Posterior cingulate gyrus (tissue), 11 donors: ENCODE data around the gene LDLRAD3.
"Not testable (repeated sequence)": the region's sequence is repeated elsewhere in the genome, so short reads cannot be mapped to it uniquely, and the experiment has no call there.

Experiments used
- DNase-seq, 10 donors: peaks; one replicate each; pipeline versions ENCODE4 v3.0.0 to v3.0.0-alpha.2; 2020 to 2021; ENCODE audit warnings: mixed read lengths in 3 of 10
- intact Hi-C: fragments of 100-400 bp; cut with DNase I; formaldehyde crosslinking; loops from one replicate; pipeline ENCODE4 v1.15.1; 2023

Gene LDLRAD3

DNA sequence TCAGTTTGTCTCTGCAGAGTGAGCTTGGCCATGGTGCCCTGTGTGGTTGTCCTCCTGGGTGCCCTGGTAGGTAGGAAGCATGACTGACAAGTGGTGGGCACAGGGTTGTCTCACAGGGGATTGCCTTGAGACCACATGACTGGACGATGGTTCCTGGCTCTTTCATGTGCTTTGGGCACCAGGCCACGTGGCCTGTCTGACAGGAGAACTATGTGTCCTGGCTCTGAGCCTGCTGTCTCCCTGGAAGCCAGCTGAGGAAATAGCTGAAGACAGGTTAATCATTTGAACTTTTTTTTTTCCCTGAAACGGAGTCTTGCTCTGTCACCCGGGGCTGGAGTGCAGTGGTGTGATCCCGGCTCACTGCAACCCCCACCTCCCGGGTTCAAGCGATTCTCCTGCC is 93.2 kb downstream of the LDLRAD3 start:
- intact Hi-C loops: no loop called here
- no peak for DNase-seq

DNA sequence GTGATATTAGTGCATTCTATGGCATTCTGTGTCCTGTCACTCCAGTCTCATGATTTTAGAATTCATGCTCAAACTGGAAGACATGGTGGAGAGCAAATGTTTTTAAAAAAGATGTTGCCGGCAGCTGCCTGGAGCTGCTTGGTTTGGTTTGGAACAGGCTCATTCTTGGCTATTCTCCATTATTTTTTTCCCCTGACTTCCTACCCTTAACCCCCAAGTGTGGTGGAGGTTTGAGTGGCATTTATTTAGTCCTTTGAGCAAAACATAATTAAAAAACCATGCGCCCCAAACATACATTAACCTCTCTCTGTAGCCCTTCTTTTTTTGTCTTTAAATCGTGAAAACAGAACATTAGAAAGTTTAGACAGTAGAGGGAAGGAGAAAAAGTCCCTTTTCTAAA is 94.7 kb downstream of the LDLRAD3 start:
- intact Hi-C loops: no loop called here
- no peak for DNase-seq

DNA sequence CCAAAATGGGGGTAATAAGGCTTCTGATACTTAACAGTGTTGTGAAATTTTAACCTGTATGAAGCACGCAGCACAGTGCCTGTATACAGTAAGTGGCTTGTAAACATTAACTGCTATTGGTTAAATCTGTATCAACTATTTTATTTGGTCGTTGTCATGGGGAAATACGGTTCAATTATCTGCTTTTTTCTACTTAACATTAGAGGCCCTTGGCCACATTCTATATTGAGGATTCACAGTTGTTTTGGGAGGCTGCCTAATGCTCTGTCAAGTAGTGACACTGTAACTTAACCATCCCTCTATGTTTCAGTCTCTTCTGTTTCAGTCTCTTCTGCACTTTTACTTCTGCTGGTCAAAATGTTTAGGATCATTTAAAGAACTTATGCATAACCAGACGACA is 95.6 kb downstream of the LDLRAD3 start:
- intact Hi-C loops: no loop called here
- no peak for DNase-seq

DNA sequence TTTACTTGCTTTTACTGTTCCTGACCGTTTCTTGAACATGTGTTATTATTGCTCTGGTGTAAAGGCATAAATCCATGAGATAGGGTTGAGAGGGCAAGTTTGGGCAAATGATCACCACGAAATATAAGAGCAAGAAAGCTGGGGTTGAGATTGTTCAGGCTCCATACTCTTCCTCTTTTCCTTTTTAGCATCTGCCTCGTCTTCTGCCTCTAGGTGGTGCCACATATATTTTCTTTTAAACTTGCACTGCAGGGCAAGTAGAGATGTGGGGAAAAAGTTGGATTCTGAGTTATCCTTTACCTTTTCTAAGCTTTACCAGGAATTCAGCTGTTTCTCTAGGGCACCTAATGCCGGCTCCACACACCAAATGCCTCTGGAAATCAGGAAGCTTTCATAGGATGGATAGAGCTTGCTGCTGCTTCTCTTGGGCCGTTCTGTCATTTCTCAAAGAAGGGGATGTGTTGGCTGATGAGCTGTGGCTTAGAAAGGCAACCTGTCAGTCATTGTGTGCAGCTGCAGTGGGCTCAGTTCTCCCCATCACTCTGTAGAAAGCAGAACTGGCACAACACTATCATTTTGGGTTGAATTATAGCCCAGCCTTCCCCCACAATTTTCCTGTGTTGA is 98.2 kb downstream of the LDLRAD3 start:
- DNase-seq: no peak
- intact Hi-C loops: loop anchor here (2.0 to 10.0 kb wide), 4 partner anchors 89 to 435 kb away; partner anchors contain the start of gene FJX1

DNA sequence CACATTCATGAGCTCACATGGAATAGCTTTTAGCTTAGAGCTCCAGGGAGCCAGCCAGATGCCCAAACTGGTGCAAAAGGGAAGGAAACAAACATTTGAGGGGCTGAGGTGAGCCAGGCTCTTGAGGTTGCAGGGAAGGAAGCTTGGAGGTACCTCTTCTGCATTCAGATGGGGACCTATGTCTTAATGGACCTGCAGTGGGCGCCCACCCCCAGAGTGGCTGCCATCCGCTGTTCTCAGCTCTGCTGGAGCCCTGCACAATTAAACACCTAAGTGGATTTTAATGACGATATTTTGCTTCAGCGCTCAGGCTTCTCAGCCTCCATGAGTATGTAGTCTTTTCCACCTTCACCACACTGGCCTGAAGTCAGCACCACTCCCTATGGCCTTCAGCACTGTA is 100.8 kb downstream of the LDLRAD3 start:
- no peak for DNase-seq
- intact Hi-C loops: loop anchor here (5.0 to 10.0 kb wide), 2 partner anchors 430 to 433 kb away; partner anchors contain the start of gene FJX1

DNA sequence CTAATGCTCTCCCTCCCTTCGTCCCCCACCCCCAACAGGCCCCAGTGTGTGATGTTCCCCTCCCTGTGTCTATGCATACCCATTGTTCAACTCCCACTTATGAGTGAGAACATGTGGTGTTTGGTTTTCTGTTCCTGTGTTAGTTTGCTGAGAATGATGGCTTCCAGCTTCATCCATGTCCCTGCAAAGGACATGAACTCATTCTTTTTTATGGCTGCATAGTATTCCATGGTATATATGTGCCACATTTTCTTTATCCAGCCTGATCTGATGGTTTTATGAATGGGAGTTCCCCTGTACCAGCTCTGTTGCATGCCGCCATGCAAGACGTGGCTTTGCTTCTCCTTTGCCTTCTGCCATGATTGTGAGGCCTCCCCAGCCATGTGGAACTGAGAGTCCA is 102.1 kb downstream of the LDLRAD3 start:
- intact Hi-C loops: loop anchor here (10.0 kb wide), 1 partner anchor 431 kb away; the partner anchor contains the start of gene FJX1
- DNase-seq: not testable (repeated sequence)

DNA sequence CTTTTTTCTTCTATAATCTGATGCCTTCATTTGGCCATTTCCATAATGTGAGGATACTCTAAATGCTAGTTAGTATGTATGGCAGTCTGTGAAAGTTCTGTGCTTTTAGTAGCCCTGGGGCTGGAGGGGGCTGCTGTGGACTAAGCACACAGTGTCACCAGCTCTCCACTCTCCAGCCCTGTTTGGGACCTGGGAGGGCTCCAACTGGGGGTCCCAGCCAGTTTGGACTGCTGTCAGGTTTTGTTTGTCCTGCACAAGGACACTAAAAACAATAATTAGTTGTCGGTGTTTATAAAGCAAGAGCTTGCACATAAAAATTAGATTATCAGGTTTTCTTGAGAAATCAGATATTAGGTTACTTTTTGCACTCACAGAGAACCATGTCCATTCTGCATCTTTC is 103.1 kb downstream of the LDLRAD3 start:
- intact Hi-C loops: loop anchor here (10.0 kb wide), 1 partner anchor 432 kb away; the partner anchor contains the start of gene FJX1
- no peak for DNase-seq

DNA sequence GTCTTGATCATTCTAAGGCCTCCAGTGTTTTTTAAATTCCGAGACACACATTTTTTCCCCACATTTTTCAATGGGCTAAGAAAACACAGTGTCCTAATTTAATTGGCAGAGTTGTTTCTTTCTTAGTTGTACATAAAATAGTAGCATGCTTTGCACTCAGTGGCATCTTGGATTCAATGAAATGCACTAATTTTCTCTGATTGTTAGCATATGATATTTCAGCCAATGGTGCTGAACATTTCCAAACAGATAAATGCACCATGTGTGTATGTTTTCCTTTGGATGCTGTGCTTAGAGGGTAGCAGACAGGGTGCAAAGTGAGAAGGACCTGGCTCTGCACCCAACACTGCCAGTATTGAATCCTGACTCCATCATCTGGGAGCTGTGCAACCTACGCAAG is 103.5 kb downstream of the LDLRAD3 start:
- DNase-seq: no peak
- intact Hi-C loops: loop anchor here (10.0 kb wide), 1 partner anchor 433 kb away; the partner anchor contains the start of gene FJX1

DNA sequence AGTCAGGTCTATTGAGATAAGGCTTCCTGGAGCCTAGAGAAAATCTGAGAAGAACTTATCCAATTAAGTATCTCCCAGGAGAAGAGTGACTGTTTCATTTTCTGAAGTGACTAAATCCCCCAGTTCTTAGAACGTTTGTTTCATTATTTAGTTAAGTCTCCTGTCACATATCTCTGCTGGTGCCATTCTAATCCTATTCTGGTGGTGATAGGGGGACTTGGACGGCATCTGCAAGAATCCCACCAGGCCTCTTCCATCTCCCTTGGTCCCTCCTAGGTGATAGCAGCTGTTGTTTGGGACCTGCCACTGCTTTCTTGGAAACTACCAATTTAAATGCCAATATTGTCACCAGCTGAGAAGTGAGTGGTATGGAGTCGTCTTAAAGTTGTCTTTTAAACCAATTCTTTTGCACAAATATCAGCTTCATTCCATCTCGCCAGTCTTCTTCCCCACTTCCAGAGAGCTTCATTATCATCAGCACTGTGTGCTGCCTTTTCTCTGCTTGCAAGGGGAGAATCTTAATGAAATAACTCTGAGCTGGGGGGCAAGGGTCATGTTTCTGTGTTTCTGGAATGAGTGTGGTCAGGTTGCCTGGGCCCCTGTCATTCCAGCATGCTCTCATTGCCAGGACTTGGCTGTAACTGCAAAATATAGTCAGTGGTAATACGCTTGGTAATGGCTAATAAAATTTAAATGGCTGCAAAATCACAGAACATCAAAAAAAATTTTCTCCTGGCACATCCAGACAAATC is 104.8 kb downstream of the LDLRAD3 start:
- DNase-seq: no peak
- intact Hi-C loops: loop anchor here (10.0 kb wide), 1 partner anchor 434 kb away; the partner anchor contains the start of gene FJX1

DNA sequence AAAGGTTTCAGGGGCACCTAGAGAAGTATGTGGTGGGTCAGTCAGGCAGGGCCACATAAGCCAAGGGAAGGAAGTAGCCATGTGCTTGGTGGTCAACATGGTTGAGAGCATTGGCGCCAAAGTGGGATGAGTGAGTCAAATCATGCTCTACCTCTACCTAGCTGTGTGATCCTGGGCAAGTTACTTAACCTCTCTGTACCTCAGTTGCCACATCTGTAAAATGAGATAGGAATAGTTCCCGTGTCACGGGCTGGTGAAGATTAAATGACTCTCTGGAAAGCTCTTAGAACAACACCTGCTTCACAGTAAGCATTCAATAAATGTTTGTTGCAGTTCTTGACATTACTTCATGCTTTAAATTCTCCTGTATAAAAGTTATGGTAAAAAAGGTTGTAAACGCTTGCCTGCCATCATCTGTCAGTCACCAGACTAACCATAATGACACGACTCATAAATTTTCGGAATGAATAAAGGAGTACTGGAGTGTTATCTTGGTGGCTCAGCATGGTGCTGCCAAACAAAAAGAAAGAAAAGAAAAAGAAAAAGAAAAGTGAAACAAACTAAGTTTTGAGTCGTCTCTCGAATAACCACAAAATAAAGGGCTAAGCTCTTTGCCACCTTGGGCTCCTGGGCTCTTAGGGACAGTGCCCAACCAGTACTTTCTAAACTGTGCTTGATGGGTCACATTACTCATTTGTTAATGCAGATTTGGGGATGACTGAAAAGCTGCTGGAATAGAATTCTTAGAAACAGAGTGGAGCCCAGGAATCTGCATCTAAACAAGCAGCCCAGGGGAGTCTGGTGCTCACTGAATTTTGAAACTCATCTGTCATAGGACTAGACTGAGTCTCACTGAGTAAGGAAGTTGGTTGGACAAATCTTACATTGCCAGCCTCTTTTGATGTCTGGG is 107.6 kb downstream of the LDLRAD3 start:
- no peak for DNase-seq
- intact Hi-C loops: loop anchor here (10.0 kb wide), 1 partner anchor 227 kb away; no protein-coding TSS in a partner anchor

DNA sequence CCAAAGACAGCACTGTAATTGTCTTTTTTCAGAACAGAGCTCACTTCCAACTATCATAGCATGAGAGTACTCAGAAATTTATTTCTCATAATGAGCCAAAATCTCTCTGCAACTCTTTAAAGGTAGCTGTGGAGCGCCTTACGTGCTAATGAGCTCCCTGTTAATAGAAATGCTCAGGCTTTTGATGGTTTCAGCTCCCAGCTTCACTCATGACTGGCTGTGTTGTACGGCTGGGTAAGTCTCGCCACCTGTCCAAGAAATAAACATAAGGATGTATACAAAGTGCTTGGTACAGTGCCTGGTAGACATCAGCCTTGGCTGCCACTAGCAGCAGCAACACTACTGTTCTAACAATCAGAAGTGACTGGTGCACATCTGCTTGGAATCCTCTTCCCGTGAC is 109.4 kb downstream of the LDLRAD3 start:
- intact Hi-C loops: loop anchor here (10.0 kb wide), 1 partner anchor 228 kb away; no protein-coding TSS in a partner anchor
- DNase-seq: no peak

DNA sequence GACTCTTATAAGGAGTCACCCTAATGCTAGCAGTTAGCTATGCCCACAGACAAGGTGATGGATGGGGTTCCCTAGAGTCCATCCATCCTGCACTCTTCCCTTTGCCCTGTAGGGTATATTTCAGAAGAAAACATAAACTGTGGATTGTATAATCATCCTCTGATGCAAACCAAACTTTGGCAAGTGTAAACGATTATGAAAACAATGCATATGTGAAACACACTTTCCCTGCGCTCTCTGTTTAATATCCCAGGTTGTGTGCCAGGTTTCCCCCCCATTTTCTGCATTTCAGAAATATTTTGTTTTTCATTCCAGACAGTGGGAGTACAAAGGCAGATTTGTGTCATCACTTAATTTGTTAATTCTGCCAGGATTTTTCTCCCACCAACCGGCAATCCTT is 110.0 kb downstream of the LDLRAD3 start:
- intact Hi-C loops: loop anchor here (10.0 kb wide), 1 partner anchor 229 kb away; no protein-coding TSS in a partner anchor
- DNase-seq: no peak

DNA sequence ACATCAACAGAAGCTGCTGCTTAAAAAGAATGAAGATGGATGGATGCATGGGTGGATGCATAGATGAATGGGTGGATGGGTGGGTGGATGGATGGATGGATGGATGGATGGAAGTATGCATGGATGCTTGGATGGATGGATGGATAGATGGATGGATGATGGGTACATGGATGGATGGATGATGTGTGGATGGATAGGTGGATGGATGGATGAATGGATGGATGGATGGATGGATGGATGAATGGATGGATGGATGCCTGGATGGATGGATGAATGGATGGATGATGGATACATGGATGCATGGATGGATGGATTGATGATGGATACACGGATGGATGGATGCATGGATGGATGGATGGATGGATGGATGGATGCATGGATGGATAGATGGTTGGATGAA is 110.8 kb downstream of the LDLRAD3 start:
- no peak for DNase-seq
- intact Hi-C loops: loop anchor here (10.0 kb wide), 1 partner anchor 230 kb away; no protein-coding TSS in a partner anchor

DNA sequence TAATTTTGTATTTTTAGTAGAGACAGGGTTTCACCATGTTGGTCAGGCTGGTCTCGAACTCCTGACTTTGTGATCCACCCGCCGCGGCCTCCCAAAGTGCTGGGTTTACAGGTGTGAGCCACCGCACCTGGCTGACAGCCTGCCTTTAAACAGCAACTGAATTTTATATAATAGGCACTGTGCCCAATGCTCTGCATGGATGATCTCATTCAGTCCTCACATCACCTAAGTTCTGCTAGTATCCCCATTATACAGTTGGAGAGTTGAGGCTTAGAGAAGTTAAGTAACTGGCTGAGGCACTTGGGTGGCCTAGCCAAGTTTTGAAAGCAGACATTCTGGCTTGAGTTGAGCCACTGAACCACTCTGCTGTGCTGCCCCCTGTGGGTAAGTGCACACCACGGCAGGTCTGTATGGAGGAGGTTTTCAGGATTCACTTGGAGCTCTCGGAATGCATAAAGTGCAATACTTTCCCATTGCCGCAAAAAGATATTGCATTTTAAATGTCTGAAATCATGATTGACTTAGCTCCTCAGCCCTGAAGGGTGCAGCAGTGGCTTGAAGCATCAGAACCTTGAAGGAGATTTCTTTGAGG is 112.4 kb downstream of the LDLRAD3 start:
- intact Hi-C loops: loop anchor here (10.0 kb wide), 1 partner anchor 231 kb away; no protein-coding TSS in a partner anchor
- DNase-seq: no peak

DNA sequence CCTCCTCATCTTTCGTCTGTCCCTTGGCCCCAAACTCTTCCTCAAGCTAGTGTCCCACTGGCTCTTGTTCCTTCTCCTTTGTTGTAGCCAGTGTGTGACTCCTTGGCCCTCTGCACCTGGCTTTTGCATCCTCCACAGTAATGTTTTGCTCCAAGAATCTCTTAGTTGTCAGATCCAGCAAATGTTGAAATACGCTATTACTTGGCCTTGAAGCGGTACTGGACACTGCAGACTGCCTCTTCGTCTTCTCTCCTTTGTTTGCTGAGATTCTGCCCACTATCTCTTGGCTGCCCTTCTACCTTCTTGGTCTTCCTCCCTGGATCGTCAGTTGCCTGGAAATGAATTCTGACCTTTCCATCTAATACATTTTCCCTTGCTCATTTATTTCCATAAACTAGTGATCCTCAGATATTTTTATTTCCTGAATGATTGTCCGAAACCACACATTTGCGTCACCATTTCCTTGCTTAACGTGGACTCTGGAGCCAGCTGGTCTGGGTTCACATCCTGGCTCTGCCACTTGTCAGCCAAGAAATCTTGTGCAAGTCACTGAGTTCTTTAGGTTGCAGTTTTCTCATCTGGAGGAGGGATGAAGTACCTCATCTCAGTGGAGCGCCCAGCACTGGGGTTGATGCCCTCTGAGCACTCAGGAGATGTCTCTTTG is 113.6 kb downstream of the LDLRAD3 start:
- intact Hi-C loops: loop anchor here (10.0 kb wide), 1 partner anchor 233 kb away; no protein-coding TSS in a partner anchor
- DNase-seq: no peak

DNA sequence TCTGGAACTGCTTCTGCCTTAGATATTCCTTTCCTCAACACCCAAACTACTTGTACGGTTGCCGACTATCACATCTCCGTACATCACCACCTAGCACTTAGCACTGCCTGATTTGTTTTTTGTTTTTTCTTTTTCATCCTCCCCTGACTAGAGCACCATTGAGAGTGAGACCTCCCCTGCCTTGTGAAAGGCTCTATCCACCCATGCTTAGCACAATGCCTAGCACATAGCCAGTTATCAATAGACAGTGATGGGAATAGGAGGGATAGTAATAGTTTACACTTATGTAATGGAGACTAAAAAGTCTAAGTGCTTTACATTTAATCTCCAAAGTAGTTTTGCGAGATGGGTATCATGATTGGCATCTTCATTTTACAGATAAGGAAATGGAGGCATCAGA is 115.8 kb downstream of the LDLRAD3 start:
- no peak for DNase-seq
- intact Hi-C loops: loop anchor here (10.0 kb wide), 1 partner anchor 235 kb away; no protein-coding TSS in a partner anchor

DNA sequence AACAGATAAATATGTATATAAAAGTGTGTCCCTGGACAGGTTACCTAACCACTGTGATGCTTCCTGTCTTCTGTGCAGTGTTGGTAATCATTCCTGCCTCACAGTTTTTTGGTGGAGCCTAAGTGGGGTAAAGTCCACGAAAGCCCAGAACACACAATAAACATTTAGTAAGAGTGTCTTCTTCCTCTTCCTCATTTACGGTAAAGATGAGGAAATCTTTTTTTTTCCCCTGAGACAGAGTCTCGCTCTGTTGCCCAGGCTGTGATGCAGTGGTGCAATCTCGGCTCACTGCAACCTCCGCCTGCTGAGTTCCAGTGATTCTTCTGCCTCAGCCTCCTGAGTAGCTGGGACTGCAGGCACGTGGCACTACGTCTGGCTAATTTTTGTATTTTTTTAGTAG is 117.1 kb downstream of the LDLRAD3 start:
- intact Hi-C loops: no loop called here
- DNase-seq: no peak

DNA sequence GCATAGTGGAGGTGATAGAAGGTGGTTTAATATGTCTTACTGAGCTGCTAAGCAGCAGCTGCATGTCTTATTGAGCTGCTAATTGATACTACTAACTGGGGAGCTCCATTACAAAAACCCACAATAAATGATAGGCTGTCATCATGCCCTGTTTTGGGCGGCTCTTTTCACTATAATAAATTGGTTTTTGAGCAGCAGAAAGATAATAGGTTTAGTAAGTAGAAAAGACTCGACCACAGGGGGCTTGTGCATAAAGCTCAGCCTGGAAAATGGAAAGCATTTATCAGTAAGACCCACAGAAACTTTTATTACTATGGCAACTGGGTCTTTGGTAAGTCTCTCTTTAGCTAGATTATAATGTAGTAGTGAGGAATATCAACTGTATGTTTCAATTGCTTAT is 117.6 kb downstream of the LDLRAD3 start:
- intact Hi-C loops: no loop called here
- no peak for DNase-seq

DNA sequence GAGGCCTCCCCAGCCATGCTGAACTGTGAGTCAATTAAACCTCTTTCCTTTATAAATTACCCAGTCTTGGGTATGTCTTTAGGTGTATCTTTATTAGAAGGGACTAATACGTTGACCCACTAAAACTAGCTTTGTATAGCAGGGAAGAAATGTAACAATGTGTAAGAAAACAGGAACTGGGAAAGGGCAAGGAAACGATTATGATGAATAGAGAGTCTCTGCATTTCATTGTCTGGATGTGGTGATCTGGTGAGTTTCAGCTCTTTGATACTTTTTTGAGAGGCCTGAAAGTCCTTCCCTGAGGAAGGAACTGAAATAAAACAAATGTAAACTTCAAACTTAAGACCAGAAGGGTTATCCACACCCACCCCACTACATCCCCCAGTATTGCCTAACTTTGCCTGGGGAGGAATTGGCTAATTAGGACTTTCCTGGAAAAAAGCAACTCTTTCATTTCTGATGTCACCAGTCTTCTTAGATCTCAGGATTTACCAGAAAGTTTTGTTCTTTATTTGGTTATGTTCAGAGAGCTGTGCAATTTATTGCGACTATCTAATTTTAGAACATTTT is 119.0 kb downstream of the LDLRAD3 start:
- intact Hi-C loops: no loop called here
- no peak for DNase-seq
